Lung microvascular endothelial cell (primary cell): ENCODE results near the gene DOCK9. TPM values are rescaled to one million over a fixed set of nuclear protein-coding genes. Genes with fewer than 3 reads are reported as not detected.

Experiments
- DNase-seq, 2 donors: peaks; one replicate each; pipeline versions ENCODE4 v3.0.0 to v3.0.0-alpha.2; 2010; ENCODE audit warnings: low read depth in 2 of 2
- total RNA-seq: library from RNA; depleted of rRNA; stranded (reverse); fragments of >200 nt; gene quantifications from 2 replicates; pipeline ENCODE4 v1.2.1, GENCODE V29; 2014

The DOCK9 gene, protein sequence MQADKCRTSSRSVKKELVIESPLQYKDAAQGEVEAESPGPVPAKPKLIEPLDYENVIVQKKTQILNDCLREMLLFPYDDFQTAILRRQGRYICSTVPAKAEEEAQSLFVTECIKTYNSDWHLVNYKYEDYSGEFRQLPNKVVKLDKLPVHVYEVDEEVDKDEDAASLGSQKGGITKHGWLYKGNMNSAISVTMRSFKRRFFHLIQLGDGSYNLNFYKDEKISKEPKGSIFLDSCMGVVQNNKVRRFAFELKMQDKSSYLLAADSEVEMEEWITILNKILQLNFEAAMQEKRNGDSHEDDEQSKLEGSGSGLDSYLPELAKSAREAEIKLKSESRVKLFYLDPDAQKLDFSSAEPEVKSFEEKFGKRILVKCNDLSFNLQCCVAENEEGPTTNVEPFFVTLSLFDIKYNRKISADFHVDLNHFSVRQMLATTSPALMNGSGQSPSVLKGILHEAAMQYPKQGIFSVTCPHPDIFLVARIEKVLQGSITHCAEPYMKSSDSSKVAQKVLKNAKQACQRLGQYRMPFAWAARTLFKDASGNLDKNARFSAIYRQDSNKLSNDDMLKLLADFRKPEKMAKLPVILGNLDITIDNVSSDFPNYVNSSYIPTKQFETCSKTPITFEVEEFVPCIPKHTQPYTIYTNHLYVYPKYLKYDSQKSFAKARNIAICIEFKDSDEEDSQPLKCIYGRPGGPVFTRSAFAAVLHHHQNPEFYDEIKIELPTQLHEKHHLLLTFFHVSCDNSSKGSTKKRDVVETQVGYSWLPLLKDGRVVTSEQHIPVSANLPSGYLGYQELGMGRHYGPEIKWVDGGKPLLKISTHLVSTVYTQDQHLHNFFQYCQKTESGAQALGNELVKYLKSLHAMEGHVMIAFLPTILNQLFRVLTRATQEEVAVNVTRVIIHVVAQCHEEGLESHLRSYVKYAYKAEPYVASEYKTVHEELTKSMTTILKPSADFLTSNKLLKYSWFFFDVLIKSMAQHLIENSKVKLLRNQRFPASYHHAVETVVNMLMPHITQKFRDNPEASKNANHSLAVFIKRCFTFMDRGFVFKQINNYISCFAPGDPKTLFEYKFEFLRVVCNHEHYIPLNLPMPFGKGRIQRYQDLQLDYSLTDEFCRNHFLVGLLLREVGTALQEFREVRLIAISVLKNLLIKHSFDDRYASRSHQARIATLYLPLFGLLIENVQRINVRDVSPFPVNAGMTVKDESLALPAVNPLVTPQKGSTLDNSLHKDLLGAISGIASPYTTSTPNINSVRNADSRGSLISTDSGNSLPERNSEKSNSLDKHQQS (N-terminal part only)
- total RNA-seq = 251 and 480 TPM in 2 replicates

DNA sequence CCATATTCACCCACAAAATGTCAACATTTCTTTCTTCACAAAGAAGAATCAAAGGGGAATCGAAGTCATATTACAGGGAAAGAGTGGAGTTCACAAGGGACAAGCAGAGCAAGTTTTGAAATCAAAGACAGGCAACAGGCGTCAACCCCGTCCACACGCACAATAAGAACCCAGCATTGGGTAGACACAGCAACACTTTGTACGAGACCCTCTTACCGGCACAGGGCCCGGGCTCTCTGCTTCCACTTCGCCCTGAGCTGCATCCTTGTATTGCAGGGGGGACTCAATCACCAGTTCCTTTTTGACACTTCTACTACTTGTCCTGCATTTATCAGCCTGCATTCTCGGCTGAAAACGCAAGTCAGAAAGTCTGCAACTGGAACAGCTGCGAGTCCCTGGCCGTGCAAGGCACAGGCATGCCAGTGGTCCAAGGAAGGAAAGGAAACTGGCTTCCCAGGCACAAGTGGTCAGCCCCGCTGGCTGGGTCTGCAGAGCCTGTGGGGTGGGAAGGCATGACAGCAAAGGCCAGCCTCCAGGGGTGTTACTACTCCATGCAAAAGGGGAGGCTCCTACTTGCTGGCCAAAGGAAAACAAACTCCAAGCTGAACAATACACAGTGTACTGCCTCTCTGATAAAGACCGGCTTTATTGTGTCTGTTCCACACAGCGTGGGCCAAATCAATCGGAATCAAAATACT lies at the start of gene DOCK9:
Gene DOCK9 (minus strand): TSS at position 497 of the 698 bp plus-strand sequence. CDS start 155 bp downstream, at position 342.
- peak; percentile 92 to 93 for DNase-seq

DNA sequence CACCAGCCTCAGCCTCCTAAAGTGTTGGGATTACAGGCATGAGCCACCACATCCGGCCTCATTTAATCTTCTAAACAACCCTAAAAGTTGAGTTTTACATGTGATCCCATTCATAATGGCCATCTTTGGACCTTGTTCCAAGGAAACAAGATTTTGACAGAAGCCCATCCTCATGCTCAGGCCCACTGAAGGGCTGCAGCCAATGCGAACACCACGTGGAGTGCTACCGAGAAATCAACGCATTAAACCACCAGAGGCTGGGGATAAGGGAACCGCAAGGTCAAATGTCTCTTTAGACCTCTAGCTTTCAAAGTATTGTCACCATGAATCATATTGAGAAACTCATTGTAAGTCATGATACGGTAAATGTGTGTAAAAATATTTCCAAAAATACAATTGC lies 49.4 kb upstream of the DOCK9 start:
- DNase-seq = no peak

DNA sequence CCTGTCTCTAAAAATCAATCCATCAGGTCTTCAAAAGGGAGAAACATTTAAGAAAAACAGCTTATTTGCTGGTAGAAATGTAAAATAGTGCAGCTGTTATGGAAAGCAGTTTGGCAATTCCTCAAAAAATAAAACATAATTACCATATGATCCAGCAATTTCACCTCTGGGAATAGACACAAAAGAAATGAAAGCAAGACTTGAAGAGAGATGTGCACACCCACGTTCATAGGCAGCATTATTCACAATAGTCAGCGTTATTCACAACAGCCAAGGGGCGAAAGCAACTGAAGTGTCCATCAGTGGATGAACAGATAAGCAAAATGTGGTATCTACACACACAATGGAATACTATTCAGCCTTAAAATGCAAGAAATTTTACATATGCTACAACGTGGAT lies 45.1 kb upstream of the DOCK9 start:
- DNase-seq = no peak

DNA sequence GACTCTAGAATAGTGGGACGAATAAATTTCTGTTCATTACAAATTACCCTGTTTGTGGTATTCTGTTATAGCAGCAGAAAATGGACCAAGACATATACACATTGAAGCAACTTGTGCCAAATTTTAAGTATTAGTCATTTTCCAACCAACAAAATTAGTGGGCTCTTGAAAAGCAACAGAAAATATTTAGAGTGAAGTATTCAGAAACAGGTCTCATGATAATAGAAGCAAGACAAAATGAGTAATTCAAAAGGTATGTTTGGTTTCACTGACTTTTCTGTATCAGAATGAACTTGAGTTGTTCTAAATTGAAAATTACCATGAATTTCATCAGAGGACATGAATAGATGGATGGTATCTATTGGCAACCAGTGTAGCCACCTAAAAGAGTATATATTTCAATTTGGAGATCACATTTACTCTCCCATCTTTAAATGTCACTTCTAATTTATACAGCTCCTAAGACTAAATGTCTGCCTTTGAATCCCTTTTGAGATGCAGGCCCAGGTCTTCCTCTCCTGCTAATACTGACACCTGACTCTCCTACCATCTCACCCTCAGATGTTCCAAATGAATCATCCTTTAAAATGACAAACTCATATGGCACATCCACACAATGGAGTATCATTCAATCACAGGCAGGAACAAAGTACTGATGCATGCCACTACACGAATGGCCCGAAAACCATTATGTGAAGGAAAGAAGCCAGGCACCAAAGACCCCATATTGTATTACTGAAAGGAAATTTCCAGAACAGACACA lies 40.7 kb upstream of the DOCK9 start:
- DNase-seq = peak in 1 of 2 donors; percentile 21

DNA sequence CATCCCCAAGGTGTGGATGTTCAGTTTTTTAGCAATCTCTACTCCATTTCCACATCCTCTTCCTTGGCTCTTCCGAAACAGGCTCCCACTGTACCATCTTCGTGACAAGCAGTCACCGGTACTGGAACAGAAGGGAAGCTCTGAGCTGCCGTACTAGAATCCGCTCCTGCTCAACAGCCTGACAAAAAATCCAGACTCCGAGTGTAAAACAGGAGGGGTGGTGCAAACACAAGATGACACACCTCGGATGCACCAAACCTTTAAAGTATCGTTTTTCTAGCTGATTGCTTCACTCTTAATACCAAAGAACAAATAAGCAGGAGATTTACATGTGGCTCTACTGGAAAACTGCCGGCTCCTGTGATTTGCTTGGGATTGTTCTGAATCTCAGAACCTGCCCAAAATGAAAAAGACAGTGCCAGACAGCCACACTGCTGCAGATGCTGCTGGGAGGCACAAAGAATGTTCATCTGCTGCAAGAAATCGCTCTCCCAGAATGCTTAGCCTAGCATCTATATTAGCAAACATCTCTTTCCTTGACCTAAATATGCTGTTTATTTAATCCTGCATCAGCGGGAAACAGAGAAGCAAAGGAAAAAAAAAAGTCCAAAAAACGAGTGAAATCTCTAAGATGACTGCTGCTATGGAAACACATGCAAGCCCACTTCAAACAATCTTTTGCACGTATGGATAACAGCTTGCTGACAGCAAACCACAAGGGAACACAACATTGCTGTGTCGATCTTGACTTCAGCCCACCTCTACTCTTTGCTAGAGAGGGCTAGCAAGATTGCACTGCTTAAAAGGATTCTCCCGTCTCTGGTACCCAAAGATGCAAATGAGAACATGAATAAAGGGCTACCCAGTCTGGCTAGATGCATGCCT lies 38.0 kb upstream of the DOCK9 start:
- no peak for DNase-seq

DNA sequence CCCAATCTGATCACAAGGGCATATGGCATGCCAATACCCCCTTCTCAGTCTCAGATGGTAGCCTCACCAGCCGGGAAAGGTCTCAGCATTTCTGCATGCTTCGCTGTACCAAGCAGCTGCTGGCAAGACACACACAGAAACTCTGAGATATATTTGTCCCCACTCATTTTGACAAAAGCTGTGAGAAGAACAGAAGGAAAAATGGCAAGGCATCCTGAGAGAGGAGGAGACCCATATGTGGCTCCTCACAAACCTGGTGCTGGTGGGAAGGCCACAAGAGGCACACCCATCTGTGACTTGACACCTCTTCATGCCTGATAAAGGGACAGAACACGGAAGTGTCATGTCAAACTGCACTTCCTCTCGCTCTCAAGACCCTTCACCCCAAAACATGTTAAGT lies 36.7 kb upstream of the DOCK9 start:
- no peak for DNase-seq

DNA sequence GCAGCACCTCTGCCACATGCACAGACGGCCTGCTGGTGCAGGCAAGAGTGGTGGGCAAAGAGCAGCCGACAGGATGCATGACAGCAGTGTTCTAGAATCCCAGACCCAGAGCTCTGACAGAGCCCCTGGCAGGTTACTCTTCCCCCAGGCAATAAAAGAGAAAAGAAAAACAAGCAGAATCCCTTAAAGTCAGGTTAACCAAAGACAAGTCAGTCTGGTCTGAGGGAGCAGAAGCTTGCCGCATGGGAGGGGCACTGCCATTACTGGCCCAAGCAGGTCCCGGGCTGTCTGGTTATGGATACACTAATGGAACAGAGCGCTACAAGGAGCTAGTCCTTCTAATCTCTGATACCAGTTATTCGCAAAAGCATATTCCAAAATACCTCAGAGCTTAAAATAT lies 36.1 kb upstream of the DOCK9 start:
- DNase-seq = no peak

DNA sequence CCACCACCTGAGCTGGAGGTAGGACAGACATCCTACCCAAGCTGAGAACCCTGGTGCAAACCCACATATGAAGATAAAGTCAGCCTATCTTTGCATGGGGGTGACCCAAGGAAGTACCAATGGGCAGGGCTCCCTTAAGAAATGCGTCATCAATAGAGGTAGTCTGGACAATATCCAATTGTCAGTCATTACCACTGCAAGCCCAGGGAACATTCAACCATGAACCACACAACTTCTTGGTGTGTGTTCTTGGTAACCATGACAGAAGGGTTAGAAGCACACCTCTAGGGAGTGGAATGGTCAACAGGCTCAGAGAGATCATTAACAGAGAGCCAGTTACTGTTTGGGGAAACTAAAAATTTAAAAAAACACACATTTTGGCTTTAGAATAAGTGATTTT lies 34.7 kb upstream of the DOCK9 start:
- peak in 1 of 2 donors; percentile 26 for DNase-seq

DNA sequence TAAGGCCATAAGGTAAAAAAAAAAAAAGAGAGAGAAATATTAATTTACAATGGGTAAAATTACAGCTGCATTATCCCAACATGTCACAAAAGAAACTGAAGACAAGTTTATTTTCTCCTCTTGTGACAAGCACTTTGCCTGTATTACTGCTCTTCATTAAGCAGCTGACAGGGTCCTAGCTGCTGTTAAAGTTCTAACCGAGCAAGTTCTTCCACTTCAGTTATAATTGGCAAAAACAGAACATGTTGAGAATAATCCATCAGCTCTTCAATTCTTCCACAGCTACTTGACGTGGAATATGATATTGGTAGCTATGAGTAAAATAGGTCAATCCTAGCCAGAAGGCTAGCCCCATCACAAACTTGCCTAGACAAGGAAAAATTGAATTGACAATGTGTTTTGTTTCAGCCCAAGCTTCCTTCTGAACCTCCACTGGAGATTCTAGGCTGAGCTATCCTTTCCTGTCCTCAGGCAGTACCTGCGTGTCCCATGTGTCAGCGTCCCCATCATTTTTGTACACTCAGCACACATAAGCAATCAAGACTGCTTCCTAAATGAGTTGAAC lies 32.2 kb upstream of the DOCK9 start:
- DNase-seq = no peak

DNA sequence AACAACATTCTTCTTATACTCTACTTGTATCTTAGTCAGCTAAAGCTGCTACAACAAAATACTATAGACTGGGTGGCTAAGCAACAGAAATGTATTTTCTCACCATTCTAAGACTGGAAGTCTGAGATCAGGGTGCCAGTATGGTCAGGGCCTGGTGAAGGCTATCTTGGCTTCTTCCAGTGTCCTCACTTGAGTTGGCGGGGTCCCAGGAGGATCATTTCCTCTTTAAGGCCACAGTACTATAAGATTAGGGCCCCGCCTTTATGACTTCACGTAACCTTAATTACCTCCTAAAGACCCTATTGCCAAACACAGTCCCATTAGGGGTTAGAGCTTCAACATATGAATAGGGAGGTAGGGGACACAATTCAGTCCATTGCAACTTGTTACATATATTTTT lies 30.7 kb upstream of the DOCK9 start:
- peak in 1 of 2 donors; percentile 46 for DNase-seq

DNA sequence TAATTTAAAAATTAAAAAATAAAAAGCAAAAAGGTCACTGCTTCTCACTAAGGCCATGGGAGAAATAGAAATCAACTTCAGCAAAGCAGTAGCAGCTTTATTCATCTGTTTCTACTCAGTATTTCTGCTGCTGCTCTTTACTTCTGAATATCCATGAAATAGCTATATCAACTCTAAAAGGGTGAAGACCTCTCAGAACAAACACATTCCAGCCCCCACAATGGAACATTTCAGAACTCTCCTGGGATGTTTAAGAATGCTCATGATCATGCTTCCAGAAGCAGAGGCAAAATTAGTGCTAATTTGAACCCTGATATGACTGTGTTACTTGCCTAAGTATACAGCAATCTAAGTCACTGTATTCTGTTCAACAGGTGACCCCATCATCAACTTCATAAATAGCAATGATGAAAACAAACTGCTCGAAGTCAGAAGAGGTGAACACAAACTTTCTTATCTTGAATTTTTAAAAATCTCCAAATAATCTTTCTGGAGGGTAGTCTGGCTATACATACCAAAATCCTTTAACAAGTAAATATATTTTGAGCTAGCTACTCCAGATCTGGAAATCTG lies 29.6 kb upstream of the DOCK9 start:
- no peak for DNase-seq

DNA sequence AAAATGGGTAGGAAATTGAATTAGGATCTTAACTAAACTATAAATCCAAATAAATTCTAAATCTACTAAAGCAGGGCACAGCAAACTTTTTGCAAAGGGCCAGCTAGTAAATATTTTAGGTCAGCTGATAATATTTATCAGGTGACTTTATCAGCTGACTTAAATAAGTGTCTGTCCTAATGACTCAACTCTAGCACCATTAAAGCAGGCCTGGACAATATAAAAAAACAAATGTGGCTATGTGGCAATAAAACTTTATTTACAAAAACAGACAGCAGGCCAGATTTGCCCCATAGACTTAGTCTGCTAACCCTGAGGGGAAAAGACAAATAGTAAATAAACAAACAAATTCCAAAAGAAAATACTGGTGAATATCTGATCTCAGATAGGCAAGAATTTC lies 27.7 kb upstream of the DOCK9 start:
- DNase-seq = no peak

DNA sequence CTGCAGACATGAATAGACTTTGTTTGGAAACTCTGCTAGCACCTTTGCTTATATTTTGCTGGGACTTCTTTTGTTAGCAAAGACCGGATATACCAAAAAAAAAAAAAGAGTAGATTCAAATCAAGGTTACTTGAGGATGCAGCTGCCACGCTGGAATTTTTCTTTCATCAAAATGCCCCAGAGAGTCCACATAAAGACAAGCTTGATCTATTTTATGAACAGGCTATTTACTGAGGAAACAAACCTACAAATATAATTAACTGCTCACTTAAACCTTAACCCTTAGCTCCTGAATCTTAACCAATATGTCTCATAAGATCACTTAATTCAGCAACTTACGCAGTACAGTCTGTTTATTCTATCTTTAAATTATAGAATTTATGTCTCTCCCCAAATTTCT lies 27.1 kb upstream of the DOCK9 start:
- peak in 1 of 2 donors; percentile 84 for DNase-seq

DNA sequence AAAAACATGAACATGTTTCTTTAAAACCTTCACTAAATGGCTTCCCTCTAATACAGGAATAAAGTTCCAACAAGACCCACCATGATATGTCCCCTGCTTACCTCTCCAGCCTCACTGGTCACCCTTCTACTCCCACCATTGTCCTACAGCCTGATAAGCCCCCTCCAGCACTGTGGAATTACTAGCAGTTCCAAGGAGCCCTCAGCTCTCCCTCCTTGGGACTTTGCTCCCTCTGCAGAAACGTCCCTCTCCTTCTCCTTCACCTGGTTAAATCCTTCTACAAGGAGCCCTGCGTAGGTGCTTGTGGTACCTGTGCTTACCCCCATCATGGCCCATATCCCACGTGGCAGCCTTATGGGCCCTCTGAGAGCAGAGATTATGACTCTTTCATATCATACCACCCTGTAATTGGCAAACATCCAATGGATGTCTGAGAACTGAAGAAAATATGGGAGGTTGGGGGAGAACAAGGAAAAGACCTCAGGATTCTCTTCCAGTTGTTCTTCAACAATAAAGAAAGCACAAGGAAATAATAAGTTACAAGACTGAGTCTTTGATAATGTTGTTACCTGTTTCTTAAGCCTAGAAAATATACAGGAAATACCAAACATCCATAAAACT lies 26.1 kb upstream of the DOCK9 start:
- peak in 1 of 2 donors; percentile 56 for DNase-seq

DNA sequence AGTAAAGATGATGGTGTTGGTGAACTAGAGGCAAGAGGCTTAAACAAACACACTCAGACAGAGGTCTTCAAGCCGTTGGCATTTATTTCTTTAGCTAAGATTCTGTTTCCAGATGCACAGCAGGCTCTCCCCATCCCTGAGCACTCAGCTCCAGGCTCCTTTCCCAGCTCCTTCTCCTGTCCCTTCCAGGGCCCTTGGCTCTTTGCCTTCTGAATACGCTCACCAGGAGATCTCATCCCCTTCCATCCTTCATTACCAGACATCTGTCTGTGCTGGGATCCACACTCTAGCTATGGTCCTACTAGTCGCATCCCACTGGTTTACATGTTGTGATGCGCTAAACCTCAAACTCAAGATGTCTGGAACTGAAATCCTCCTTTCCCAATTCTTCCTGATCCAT lies 25.3 kb upstream of the DOCK9 start:
- no peak for DNase-seq

DNA sequence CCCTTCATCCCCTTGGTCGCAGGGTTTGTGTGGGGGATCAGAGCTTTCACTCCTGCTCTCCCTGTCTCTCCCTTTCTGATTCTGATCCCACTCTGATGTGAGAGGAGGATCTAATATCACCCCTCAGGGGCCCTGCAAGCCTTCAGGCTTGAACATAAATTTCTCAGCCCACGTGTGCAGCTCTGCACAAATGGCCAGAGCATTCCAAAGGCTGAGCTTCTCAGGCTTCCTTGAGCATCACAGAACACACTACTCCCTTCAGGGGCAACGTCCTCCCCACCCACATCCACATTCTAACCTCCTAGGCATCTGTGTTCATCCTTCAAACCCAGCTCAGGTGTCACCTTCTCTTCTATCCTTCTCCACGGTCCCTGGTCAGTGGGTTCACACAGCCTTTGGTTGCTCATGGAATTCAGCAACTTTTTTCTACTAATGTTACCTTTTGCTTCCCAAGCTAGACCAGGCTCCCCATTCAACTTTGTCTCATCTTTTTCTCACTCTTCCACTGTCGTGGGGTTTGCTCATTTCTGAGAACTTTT lies 24.4 kb upstream of the DOCK9 start:
- no peak for DNase-seq

DNA sequence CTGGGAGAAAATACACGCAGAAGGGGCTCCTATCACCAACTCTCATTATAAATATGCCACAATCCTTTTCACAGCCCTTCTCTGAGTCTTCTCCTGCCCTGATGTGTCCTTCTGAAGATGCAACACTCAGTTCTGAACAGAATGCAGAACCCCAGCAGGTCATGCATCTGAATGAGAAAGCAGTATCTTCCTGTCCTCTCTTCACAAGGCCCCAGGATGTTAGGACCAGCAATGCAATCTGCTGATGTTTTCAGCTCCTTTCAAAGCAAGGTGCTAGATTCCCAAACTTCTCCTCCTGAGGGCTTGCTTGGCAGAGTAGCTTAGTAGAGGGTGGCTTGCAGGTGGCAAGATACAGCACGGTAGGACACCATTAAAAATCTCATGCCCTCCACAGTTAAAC lies 22.3 kb upstream of the DOCK9 start:
- DNase-seq = no peak

DNA sequence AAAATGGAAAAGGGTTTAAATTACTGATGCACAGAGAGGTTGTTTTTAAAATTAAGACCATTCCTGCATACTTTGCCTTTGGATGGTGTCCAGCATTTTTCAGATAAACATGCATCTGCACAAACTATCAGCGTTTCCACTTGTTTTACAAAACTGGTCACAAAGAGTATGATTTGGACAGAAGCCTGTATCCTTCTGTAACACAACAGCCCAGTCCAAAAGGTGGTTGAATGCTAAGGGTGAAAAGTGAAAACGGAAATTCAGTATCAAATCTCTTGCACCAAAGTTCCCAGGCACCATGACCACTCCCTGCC lies 21.7 kb upstream of the DOCK9 start:
- DNase-seq = peak; percentile 33 to 88
